NB4 (cell line): Measurements from ENCODE around the gene LMO1.

Source experiments
- DNase-seq: peaks from one replicate; pipeline ENCODE4 v3.0.0; 2010; ENCODE audit warnings: low read depth
- H3K4me3 ChIP-seq: one replicate; pipeline ENCODE4 v1.5.1; 2011; ENCODE audit warnings: mild to moderate bottlenecking, low read depth, low read length, moderate library complexity
- CTCF ChIP-seq: IDR thresholded peaks from one replicate; pipeline ENCODE4 v1.5.1; 2012; ENCODE audit warnings: low read depth, low read length
- MYC ChIP-seq: IDR thresholded peaks from 2 replicates; pipeline ENCODE4 v1.6.1; 2011; ENCODE audit warnings: low read depth, low read length
- POLR2A ChIP-seq: IDR thresholded peaks from 2 replicates; pipeline ENCODE4 v1.6.1; 2011; ENCODE audit warnings: mild to moderate bottlenecking; ENCODE audit not compliant: insufficient read length; ENCODE audit errors: extremely low read depth
- TF ChIP-seq, protein P1 (sequence below): IDR thresholded peaks from 2 replicates; pipeline ENCODE4 v1.6.1; 2011; ENCODE audit warnings: low read depth, low read length

LMO1 gene

GRCh38 chr11:8233691-8234424 lies 29.8 kb downstream of the LMO1 start:
- H3K4me3 ChIP-seq, result no peak overlapping the region
- TF ChIP-seq, protein P1, sequence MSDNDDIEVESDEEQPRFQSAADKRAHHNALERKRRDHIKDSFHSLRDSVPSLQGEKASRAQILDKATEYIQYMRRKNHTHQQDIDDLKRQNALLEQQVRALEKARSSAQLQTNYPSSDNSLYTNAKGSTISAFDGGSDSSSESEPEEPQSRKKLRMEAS, result no peak
- TF ChIP-seq CTCF (no peak), POLR2A (no peak), MYC (no peak)
- DNase-seq, result no peak

- DNase-seq, result no peak
- TF ChIP-seq CTCF (no peak), POLR2A (no peak), MYC (no peak)
- TF ChIP-seq, protein P1, result no peak
- H3K4me3 ChIP-seq, result no peak overlapping the region
These were observed 30.6 kb downstream of the LMO1 start for GRCh38 chr11:8232849-8233606.

- no peak for DNase-seq
- H3K4me3 ChIP-seq, result no peak overlapping the region
- TF ChIP-seq POLR2A, result no peak
- TF ChIP-seq CTCF, result no peak
- no peak for TF ChIP-seq MYC
- TF ChIP-seq, protein P1, result no peak
These were observed 31.3 kb downstream of the LMO1 start for GRCh38 chr11:8232414-8232813.

- no peak overlapping the region for H3K4me3 ChIP-seq
- TF ChIP-seq MYC (no peak), CTCF (no peak), POLR2A (no peak)
- TF ChIP-seq, protein P1, result no peak
- no peak for DNase-seq
These were observed 31.7 kb downstream of the LMO1 start for GRCh38 chr11:8231979-8232378.

GRCh38 chr11:8230921-8231847 lies 32.5 kb downstream of the LMO1 start:
- TF ChIP-seq CTCF (no peak), MYC (no peak), POLR2A (no peak)
- TF ChIP-seq, protein P1, result no peak
- DNase-seq, result no peak
- no peak overlapping the region for H3K4me3 ChIP-seq
